ENCODE results near the gene EXOC4.

DNA sequence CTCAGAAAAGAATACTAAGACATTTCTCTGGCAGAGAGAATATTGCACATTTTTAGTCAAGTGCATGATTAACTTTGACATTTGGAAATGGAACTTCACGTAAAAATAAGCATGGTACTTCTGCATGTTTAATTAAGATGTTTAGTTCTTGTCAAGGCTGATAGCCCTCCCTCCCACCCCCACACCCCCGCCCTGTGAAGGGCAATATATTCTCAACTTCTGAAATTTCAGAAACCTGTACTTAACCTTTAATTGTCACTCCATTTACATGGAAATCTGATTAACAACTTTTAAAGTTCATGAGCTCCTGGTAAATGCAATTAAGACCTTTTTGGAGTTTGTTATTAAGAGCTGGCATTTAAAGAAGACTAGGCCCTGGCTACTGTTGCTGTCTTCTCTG is 205.8 kb downstream of the EXOC4 start:
- TF ChIP-seq, protein P1, sequence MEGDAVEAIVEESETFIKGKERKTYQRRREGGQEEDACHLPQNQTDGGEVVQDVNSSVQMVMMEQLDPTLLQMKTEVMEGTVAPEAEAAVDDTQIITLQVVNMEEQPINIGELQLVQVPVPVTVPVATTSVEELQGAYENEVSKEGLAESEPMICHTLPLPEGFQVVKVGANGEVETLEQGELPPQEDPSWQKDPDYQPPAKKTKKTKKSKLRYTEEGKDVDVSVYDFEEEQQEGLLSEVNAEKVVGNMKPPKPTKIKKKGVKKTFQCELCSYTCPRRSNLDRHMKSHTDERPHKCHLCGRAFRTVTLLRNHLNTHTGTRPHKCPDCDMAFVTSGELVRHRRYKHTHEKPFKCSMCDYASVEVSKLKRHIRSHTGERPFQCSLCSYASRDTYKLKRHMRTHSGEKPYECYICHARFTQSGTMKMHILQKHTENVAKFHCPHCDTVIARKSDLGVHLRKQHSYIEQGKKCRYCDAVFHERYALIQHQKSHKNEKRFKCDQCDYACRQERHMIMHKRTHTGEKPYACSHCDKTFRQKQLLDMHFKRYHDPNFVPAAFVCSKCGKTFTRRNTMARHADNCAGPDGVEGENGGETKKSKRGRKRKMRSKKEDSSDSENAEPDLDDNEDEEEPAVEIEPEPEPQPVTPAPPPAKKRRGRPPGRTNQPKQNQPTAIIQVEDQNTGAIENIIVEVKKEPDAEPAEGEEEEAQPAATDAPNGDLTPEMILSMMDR (IDR thresholded peaks at IDR 0.05), result no peak
- TF ChIP-seq, protein P2, sequence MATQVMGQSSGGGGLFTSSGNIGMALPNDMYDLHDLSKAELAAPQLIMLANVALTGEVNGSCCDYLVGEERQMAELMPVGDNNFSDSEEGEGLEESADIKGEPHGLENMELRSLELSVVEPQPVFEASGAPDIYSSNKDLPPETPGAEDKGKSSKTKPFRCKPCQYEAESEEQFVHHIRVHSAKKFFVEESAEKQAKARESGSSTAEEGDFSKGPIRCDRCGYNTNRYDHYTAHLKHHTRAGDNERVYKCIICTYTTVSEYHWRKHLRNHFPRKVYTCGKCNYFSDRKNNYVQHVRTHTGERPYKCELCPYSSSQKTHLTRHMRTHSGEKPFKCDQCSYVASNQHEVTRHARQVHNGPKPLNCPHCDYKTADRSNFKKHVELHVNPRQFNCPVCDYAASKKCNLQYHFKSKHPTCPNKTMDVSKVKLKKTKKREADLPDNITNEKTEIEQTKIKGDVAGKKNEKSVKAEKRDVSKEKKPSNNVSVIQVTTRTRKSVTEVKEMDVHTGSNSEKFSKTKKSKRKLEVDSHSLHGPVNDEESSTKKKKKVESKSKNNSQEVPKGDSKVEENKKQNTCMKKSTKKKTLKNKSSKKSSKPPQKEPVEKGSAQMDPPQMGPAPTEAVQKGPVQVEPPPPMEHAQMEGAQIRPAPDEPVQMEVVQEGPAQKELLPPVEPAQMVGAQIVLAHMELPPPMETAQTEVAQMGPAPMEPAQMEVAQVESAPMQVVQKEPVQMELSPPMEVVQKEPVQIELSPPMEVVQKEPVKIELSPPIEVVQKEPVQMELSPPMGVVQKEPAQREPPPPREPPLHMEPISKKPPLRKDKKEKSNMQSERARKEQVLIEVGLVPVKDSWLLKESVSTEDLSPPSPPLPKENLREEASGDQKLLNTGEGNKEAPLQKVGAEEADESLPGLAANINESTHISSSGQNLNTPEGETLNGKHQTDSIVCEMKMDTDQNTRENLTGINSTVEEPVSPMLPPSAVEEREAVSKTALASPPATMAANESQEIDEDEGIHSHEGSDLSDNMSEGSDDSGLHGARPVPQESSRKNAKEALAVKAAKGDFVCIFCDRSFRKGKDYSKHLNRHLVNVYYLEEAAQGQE (IDR thresholded peaks at IDR 0.05; ENCODE audit: insufficient read depth in 1 of 2, low read depth in 2 of 2, low read length in 1 of 2), result no peak
- no peak for TF ChIP-seq POLR2AphosphoS5 (IDR thresholded peaks at IDR 0.05; ENCODE audit: low read depth, low read length)

Data from Panc1 (cell line).